H7 (cell line): ENCODE measurements around the gene ADARB1. TPM values are rescaled to one million over a fixed set of nuclear protein-coding genes. Genes with fewer than 3 reads are reported as not detected.

Source experiments
- DNase-seq: peaks from one replicate; pipeline ENCODE4 v3.0.0; 2012
- H3K27me3 ChIP-seq: 2 replicates; pipeline ENCODE4 v1.6.0; 2011; ENCODE audit warnings: mild to moderate bottlenecking, low read length; ENCODE audit not compliant: control insufficient read depth, insufficient read depth
- H3K36me3 ChIP-seq: replicated peaks from 2 replicates; pipeline ENCODE4 v1.5.1; 2011; ENCODE audit warnings: low read length; ENCODE audit not compliant: control insufficient read depth, insufficient read depth
- H3K4me3 ChIP-seq: 2 replicates; pipeline ENCODE4 v1.5.1; 2011; ENCODE audit warnings: low read depth, mild to moderate bottlenecking, control low read depth, low read length, moderate library complexity; ENCODE audit not compliant: insufficient read depth
- total RNA-seq: library from RNA; depleted of rRNA; stranded (reverse); fragments of >200 nt; shearing (Covaris generic); gene quantifications from 2 replicates; pipeline ENCODE4 v1.2.3, GENCODE V29; 2014

The ADARB1 gene
- total RNA-seq, 1 experiment from 2014 or later = 5.5 TPM

GRCh38 chr21:45150638-45151131 lies 76.3 kb downstream of the ADARB1 start:
- no peak overlapping the region for H3K4me3 ChIP-seq
- no peaks in the 10 kb centered on the region for H3K27me3 ChIP-seq
- H3K36me3 ChIP-seq = no peaks in the 10 kb centered on the region
- no peak for DNase-seq

DNA sequence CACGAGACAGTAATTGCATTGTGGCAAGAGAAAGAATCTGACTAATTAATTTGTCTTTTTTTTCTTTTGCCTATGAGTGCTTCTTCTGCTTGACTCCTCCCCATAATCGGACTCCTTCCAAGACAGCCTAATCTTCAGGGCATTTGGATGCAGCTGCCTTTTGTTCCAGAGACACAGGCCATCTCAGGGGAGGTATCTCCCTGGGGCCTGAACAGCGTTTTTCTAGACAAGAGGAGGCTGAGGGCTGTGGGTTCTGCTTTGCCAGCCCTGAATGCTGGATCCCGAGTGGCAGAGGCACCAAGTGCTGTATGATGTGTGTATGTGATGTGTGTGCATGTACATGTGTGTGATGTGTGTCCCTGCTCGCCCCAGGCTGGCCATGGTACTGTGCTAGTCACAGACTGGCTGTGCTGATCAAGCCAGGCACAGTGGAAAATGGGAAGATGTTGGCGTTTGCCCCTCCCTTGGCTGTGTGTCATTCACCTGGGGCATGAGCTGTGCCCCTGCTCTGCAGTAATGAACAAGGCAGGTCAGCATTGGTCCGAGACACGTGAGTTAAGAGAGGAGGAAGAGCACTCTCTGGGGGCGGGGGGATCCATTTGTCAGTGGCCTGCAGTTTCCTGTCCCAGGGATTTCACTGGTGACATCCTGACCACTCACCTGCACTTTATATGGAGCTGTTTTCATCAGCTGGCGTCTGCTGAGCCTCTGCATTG lies 77.2 kb downstream of the ADARB1 start:
- H3K36me3 ChIP-seq = no peaks in the 10 kb centered on the region
- no peaks in the 10 kb centered on the region for H3K27me3 ChIP-seq
- H3K4me3 ChIP-seq = no peak overlapping the region
- DNase-seq = no peak

DNA sequence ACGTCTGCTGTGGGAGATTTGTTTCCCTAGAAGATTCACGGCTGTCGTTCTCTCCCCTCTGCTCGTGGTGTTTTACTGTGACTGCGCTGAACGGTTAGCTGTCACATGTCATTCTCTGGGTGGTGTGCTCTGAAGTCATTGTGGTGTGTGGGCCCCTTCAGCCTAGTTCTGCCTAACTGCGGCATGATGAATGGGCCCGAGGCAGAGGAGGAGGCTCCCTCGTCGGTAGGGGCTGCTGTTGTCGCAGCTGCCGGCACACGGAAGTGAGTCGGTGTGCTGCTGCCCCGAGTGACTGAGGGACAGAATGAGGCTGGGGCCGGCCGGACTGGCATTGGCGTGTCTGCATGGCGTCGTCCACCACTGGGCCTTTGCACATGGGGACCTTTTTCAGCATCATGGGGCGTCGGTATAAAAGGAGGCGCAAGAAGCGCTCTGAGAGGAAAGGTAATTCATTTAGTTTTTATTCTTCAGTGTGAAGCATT lies 77.9 kb downstream of the ADARB1 start:
- Histone ChIP-seq H3K27me3 (no peaks in the 10 kb centered on the region), H3K4me3 (no peak overlapping the region), H3K36me3 (no peaks in the 10 kb centered on the region)
- peak; percentile 85 for DNase-seq

GRCh38 chr21:45153358-45154318 lies 79.3 kb downstream of the ADARB1 start:
- Histone ChIP-seq H3K4me3 (no peak overlapping the region), H3K27me3 (no peaks in the 10 kb centered on the region)

DNA sequence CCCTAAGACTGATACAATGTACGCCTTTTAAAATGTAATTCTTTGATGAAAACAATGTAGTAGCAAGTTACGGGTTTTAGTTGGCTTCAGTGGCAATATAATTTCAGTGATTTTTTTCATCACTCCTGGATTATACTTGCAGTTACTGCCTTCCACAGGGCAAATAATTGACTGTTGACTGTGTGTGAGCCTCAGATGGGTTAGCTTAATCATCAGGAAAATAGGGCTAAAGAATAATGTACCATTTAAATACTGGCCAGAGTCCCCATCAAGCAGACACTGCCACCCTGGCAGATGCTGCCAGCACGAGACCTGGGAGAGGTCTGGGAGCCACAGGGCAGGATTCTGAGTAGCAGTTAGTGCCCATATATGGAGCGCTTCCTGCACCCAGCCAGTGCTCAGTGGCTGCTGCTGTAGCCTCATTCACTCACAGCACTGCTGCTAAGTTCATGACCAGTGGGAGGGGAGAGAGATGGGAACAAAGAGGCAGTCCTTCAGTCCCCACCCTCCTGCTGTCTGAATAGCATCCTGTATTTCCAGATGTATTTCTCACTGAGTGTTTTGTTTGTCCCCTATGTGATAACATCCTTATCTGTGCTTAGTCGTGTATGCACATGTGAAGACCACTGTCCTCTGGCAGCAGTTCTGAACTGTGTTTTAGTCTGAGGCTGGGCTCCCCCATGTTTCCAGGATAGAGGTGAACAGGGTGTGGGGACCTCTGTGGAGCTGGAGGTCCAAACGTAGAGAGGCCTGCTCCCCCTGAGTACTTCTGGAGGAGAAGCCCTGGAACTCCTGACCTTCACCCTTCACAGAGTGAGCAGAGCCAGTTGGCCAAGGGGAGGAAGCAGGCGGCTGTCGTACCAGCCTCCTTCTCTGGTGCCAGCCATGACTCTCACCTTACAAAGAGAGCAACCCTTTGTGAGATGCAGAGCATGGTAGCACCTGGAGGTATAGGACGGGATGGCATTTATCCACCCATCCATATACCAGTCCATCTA lies 80.4 kb downstream of the ADARB1 start:
- Histone ChIP-seq H3K27me3 (no peaks in the 10 kb centered on the region), H3K4me3 (no peak overlapping the region), H3K36me3 (no peaks in the 10 kb centered on the region)
- DNase-seq = peak; percentile 70

More at GRCh38 chr21:45153358-45154318, 79.3 kb downstream of the ADARB1 start:
- DNase-seq = no peak
- no peaks in the 10 kb centered on the region for H3K36me3 ChIP-seq

GRCh38 chr21:45155910-45156309 lies 81.5 kb downstream of the ADARB1 start:
- no peaks in the 10 kb centered on the region for H3K36me3 ChIP-seq
- no peaks in the 10 kb centered on the region for H3K27me3 ChIP-seq
- DNase-seq = no peak
- no peak overlapping the region for H3K4me3 ChIP-seq

DNA sequence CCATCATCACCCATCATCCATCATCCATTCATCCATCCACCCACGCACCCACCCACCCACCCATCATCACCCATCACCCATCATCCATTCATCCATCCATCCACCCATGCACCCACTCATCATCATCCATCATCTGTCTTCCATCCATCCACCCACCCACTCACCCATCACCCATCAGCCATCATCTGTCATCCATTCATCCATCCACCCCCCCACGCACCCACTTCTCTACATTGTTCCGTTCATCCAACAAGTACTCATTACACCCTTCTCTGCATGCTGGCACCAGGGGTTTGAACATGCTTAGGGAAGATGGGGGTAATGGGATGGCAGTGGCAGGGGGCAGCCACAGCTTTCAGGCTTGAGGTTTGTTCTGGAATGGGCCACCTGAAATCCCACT lies 82.1 kb downstream of the ADARB1 start:
- H3K27me3 ChIP-seq = no peaks in the 10 kb centered on the region
- H3K4me3 ChIP-seq = no peak overlapping the region
- no peaks in the 10 kb centered on the region for H3K36me3 ChIP-seq
- no peak for DNase-seq

- H3K4me3 ChIP-seq = no peak overlapping the region
- DNase-seq = no peak
- no peaks in the 10 kb centered on the region for H3K36me3 ChIP-seq
- no peaks in the 10 kb centered on the region for H3K27me3 ChIP-seq
Observed at GRCh38 chr21:45157932-45158331, 83.6 kb downstream of the ADARB1 start.

- H3K36me3 ChIP-seq = no peaks in the 10 kb centered on the region
- H3K27me3 ChIP-seq = no peaks in the 10 kb centered on the region
- H3K4me3 ChIP-seq = no peak overlapping the region
- no peak for DNase-seq
Observed at GRCh38 chr21:45158491-45159423, 84.4 kb downstream of the ADARB1 start.

DNA sequence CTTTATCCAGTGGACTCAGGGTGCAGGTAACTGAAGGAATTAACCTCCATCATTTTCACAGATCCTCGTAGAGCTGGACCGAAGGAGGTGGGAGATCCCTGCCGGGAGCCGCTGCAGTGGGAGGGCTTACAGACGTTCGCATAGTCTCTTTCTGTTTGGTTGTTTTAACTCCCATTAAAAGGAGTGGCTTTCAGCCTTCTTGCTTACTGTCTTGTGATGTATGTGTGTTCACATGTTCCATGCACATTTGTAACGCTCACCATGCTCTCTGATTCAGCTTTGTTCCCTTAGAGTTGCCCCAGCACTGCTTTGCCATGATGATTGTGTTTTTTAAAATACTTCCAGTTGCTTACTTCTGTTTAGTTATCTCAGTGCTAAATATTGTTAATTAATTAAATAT lies 85.8 kb downstream of the ADARB1 start:
- Histone ChIP-seq H3K4me3 (no peak overlapping the region), H3K27me3 (no peaks in the 10 kb centered on the region), H3K36me3 (no peaks in the 10 kb centered on the region)
- no peak for DNase-seq

- Histone ChIP-seq H3K36me3 (no peaks in the 10 kb centered on the region), H3K27me3 (no peaks in the 10 kb centered on the region), H3K4me3 (no peak overlapping the region)
- no peak for DNase-seq
Observed at GRCh38 chr21:45161038-45161945, 86.9 kb downstream of the ADARB1 start.

DNA sequence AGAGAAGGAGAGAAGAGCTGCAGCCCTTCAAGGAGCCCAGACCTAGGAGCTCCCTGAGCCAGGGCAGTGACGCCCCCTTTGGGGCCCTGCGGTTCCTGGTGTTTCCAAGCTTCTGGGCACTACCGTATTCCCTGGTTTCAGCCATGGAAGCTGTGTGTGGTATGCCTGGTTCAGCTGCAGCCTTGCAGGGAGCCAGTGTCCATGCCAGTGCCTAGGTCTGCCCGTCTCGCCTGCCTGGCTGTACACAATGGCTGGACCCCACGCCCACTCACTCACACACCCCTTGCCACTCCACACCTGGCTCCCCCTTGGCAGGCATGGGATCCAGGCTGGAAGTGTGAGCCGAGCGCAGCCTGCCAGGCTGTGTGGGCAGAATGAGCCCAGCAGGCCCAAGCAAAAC lies 87.7 kb downstream of the ADARB1 start:
- Histone ChIP-seq H3K27me3 (no peaks in the 10 kb centered on the region), H3K4me3 (no peak overlapping the region), H3K36me3 (no peaks in the 10 kb centered on the region)
- peak; percentile 13 for DNase-seq
